ENCODE measurements around the gene ZNF287.
"Not testable (repeated sequence)": the region's sequence is repeated elsewhere in the genome, so short reads cannot be mapped to it uniquely, and the experiment has no call there.

The ZNF287 gene

DNA sequence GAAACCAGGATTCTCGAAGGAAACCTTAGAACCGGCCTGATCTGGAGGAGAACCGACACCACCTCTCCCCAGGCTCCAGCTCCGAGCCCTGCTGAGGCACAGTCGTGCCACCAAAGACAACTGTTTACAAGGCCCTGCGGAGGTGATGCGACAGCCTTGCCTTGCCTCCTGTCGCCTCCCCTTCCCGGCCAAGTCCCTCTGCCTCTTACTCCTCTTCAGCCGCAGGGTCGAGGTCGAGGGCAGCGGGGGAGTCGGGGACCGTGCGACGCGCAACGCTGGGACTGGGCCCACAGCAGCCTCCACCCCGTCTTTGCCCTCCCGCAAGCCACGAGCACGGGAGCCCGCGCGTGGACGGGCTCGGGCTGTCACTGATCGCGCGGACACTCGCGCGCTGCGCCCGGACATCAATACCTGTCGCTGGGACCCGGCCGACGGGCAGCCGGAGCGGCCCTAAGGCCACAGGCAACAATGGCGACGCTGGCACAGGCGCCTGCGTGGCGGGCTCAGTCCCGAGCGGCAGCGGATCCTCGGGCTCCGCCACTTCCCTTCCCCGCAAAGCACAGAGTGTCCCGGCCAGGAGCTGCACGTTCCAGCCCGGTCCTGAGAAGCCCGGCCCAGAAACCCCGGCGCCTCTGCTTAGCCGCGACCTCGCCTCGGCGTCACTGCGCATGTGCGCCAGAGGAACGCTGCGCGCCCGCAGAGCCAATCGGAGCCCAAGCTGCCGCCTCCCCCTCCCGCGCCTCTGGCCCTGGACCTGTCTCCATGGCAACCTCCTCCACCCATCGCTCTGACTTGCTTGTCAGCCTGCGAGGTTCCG, at the start of gene ZNF287:
TSS of gene ZNF287 (minus strand) at position 664 of the 817 bp plus-strand sequence. CDS start 1,473 bp downstream, outside the sequence.
- peak; percentile 89 for DNase-seq

DNA sequence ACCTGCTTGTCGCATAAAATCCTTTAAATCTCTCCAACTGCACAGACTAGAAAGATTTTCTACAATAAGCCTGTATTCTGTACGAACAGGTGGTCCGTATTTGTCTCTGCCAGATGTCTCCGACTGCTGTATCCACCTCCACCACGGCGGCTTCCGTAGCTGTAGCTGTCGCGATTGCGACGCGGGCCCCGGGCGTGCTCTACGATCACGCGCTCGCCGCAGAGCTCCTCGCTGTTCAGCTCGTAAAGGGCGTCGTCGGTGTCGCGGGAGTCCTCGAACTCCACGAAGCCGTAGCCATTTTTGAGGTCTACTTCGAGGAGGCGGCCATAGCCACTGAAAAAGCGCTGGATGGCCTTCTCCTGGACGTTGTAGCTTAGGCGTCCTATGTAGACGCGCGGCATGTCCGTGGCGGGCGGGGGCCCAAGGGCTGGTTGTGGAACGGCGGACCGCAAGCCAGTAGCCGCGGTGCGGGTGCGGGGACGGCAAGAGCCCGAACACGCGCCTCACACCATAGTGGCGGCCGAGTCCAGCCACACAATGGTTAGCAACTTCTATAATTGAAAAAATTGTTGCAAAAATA, 48.6 kb upstream of the ZNF287 start:
- no peak for DNase-seq

DNA sequence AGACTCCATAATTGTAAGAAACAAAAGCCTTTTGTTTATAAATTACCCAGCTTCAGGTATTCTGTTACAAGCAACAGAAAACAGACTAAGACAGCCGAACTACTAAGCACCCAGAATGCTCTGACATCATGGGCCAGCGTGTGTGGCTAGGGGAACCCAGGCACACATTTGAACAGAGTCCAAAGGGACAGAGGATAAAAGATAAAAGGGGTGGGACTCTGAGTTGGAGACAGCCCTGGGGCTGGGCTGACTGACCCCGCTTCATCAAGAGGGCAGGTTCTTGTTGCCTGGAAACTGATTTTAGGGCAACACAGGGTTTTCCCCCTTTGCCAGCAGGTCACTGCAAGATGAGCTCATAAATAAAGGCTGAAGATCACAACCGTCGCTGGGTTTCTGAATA, 30.5 kb upstream of the ZNF287 start:
- no peak for DNase-seq

DNA sequence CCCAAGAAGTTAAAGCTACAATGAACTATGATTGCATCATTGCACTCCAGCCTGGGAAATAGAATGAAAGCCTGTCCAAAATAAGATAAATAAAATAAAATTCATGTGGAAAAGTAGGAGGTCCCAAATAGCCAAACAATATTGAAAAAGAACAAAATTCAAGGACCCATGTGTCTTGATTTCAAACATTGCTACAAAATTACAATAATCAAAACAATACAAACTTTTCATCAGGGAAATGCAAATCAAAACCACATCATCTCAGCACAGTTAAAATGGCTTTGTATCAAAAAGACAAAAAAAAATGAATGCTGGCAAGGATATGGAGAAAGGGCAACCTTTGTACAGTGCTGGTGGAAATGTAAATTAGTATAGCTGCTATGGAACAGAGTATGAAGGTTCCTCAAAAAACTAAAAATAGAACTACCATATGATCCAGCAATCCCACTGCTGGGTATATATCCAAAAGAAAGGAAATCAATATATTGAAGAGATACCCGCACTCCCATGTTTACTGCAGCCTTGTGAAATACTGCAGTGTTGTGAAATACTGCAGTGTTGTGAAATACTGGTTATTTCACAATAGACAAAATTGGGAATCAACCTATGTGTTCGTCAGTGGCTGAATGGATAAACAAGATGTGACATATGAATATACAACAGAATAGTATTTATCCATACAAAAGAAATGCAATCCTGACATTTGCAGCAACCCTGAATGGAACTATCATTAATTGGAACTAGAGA, 24.5 kb upstream of the ZNF287 start:
- no peak for DNase-seq

DNA sequence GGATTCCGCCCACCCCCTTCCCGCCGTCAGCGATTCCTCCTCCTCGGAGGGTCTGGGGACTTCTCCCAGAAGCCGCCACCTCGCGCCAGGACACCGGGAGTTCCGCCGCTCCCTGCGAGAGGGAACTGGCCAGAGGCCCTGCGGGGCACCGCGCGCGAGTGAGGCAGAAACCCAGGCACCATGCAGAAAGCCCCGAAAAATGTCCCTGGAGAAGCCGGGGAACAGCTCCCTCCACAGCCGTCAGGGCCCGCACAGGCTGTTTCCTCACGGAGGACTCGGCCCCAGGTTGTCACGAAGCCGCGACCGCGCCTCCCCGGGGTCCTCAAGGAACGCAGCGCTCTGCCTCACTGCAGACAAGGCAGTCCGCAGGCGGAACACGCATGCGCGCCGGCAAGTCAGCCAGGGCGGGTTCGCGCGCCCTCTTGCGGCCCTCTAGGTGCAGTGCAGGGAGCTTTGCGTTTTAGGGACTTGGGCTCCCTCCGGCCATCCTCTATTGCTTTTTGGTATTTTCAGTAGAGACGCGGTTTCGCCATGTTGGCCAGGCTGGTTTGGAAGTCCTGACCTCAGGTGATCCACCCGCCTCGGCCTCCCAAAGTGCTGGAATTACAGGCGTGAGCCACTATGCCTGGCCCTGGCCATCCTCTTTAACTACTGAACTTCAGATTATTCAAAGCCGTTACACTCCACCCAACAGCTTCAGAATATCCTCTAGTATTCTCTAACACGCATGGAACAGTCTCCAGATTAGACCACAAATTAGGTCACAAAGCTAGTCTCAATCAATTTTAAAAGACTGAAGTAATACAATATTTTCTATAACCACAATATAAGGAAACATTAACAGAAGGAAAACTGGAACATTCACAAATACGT, 20.3 kb upstream of the ZNF287 start:
- DNase-seq: peak; percentile 88

DNA sequence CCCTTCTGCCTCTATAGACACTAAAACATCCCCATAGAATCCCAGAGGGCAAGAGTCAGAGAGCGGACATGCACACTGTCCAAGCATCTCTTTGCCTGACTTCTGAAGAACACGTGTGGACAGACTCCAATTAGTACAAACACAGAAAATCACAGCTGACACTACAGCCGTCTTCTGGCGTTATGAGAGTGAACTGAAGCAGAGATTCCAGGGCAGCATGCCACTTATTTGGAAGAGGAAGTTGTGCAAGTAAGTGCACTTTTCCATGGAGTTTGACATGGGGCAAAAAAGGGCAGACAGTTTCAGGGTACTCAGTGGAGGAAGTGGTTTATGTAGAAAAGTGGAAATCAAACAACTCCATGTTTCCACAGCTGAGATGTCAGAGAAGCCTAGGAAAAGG, 16.8 kb upstream of the ZNF287 start:
- no peak for DNase-seq

DNA sequence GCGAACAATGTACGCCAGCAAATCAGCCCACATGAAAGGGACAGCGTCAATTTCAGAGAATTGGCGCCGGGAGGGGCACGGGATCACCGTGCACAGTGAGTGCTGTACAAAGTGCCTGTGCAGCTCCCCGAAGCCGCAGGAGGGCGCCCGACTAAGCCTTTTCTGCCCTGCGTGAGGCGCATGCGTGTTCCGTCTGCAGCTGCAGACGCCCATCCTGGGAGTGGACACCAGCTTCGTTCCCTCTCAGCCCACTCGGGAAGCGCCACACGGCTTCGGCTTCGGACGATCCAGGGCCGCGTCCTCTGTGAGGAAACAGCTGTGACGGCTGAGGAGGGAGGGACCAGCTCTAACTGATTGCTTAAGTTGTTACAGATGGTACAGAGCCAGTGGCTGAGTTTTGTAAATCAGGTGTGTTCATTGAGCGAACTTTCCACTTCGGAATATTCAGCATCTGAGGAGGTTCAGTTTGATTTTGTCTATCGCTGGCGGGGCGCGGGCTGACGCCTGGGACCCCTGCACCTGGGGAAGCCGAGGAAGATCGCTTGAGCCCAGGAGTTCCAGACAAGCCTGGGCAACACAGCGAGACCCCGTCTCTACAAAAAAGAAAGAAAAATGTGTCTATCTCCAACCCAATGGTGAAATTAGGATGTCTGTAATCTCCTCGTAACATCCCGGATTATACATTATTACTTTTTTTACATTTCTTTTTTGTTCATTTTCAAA, 15.4 kb upstream of the ZNF287 start:
- DNase-seq: peak; percentile 91

DNA sequence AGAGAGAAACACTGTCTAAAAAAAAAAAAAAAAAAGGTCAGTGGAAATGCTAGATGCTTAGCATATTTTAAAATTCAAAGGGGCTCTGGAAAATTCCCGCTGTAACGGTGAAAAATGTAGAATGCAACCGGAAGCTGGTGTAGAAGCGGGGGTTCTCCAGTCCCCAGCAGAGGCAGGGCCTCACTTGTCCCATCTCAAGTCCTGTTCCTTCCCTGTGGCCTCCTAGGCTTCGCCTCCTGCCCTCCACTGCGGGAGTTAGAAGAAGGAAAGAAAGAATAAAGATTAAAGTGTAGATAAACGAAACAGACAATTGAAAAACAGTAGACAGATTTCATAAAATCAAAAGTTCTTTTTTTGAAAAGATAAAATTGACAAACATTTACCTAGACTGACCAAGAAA, 14.8 kb upstream of the ZNF287 start:
- DNase-seq: no peak

DNA sequence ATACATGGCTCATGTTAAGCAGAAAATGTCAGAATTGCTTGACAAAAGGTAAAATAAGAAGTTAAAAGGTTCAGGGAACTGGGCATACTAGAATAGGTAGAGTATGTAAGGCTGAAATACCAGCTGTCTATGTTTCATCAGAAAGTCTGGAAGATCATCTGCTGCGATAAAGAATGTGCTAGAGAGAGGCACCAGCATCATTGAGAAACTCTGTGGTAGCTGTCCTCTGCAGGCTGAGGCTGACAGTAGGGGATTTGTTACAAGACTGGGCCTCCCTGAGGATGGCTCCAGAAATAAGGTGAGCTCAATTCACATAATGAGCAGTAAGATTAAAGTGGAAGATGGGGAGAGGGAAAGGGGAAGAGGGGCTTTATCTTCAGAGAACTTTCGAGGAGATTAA, 4.5 kb upstream of the ZNF287 start:
- DNase-seq: no peak

DNA sequence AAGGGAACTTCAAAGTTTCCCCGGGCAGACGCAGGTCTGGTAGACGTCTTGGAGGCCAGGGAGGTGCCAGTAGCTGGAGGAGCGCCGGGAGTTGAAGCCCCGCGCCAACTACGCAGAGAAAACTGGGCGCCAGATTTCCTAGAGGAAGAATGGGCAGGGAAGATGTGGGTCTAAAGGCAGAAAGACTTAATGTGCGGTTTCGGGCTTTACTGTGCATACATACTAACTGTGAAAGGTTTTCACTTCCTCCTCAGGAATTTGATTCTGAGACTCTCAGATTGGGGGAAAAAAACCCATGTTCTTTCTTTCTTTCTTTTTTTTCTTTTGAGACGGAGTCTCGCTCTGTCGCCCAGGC, 331 bp upstream of the ZNF287 start:
- DNase-seq: no peak

DNA sequence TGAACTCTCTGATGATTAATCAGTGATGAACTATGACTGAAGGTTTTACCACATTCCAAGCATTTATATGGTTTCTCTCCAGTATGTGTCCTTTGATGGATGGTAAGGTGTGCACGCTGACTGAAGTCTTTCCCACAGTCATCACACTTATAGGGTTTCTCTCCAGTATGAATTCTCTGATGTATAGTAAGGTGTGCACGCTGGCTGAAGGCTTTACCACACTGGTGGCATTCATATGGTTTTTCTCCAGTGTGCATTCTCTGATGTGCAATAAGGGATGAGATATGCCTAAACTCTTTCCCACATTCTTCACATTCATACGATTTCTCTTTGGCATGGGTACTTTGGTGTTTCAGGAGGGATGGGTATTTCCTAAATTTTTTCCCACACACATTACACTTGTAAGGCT, 16.4 kb downstream of the ZNF287 start:
- no peak for DNase-seq

DNA sequence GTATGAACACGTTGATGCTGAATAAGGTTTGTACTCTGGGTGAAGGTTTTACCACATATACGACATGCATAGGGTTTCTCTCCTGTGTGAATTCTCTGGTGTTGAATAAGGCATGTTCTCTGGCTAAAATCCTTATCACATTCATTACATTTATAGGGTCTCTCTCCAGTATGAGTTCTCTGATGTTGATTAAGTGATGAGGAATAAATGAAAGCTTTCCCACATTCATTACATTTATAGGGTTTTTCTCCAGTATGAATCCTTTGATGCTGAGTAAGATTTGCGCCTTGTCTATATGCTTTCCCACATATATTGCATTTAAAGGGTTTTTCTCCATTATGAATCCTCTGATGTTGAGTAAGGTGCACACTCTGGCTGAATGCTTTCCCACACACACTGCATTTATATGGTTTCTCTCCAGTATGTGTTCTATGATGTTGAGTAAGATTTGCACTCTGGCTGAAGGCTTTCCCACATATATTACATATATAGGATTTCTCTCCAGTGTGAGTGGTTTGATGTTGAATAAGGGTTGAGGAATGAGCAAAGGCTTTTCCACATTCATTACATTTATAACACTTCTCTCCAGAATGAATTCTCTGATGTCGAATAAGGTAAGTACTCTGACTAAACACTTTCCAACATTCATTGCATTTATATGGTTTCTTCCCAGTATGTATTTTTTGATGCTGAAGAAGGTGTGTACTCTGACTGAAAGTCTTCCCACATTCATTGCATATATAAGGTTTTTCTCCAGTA, 16.9 kb downstream of the ZNF287 start:
- no peak for DNase-seq

DNA sequence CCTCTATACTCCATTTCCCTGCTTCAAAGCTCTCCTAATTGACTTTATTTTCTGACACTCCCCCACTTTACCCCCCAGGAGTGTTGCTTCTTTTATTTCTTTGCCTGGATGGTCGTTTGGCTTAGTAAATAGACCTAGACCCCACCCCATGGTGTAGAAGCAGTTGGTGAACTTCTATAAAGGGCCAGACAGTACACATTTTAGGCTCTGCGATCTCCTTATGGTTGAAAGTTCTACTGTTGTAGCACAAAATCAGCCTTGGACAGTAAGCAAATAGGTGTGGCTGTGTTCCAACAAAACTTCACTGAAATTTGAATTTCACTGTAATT, 31.9 kb downstream of the ZNF287 start:
- DNase-seq: no peak

DNA sequence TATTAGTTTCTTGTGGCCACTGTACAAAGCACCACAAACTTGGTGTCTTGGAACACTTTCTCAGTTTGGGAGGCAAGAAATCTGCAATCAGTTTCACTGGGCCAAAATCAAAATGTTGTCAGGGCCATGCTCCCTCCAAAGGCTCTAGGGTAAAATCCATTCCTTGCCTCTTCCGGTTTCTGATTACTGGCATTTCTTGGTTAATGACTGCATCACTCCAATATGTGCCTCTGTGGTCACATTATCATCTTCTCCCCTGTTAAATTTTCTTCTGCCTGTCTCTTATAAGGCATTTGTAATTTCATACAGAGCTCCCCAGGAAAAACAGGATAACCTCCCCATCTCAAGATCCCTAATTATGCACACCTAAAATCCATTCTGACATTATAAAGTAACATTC, 34.8 kb downstream of the ZNF287 start:
- peak; percentile 41 for DNase-seq

DNA sequence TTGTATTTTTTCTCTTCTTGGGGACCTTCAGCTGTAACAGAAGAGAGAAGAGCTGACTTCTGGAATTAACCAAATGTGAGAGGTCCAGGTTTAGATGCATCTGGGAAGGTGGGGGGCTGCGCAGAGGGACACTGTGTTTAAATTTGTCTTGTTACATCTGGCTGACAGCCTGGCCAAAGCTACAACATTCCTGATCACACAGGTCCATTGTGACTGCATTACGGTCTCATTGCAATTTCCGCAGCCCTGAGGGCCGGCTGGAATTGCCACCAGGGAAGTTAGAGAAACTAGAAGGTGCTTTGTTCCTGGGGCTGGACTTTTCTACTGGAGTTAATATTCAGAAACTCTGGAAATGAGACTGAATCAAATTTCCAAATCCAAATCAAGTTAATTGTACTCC, 39.1 kb downstream of the ZNF287 start:
- no peak for DNase-seq

DNA sequence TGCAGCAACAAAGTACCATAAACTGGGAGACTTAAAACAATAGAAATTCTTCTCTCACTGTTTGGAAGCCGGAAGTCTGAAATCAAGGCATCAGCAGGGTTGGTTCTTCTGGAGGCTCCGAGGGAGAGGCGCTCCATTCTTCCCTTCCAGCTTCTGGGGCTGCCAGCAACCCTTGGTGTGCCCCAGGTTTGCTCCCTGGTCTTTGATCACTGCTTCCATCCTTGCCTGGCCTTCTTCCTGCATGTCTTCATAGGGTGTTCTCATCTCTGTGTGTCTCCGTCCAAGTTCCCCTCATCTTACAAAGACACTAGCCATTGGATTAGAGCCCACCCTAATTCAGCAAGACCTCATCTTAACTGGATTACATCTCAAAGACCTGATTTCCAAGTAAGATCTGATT, 41.7 kb downstream of the ZNF287 start:
- DNase-seq: no peak

DNA sequence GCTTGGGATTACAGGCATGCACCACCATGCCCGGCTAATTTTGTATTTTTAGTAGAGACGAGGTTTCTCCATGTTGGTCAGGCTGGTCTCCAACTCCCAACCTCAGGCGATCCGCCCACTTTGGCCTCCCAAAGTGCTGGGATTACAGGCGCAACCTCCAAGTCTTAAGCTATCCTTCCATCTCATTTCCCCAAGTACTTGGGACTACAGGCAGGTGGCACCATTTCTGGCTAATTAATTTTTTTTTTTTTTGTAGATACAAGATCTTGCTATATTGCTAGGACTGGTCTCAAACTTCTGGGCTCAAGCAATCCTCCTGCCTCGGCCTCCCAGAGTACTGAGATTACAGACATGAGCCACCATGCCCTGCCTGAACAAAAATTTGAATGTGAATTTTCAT, 43.4 kb downstream of the ZNF287 start:
- not testable (repeated sequence) for DNase-seq

DNA sequence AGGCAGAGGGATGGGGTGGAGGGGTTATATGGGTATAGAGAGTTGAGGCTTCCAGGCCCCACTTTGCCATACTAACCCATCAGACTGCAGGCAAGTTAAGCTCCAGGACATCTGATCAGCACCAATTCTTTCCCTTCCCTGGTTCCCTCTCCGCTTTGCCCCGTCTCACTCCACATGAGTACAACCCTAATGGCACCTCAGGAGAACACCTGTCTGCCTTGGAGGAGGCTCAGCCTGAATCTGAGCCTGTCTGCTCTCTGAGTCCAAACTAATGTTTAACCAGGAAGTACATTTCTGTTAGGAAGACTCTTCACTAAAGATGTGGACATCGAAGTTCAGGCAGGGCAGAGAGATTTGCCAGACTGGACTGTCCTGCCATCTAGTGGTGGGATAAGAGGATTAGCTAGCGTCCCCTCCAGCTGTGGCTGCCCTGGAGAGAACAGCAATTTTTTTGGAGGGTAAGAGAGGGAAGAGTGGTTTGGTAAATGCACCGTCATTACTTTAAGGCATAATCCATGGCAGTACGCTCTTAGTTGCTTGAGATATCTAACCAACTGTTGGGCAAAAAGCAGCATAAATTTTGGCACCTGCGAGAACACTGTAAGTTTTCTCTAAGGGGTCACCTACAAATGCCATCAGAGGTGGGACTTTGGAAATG, 47.8 kb downstream of the ZNF287 start:
- peak; percentile 88 for DNase-seq

DNA sequence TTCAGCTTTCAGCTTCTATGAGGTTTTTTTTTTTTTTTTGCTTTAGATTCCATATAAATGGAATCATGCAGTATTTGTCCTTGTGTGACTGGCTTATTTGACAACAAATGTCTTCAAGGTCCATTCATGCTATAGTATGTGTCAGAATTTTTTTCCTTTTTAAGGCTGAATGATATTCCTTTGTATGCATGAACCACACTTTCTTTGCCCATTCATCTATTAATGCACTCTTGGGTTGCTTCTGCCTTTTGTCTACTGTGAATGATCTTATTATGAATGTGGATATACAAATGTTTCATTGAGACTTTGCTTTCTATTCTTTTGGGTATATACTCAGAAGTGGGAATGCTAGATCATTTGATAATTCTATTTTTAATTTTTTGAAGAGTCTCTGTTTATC, 50.0 kb downstream of the ZNF287 start:
- no peak for DNase-seq

DNA sequence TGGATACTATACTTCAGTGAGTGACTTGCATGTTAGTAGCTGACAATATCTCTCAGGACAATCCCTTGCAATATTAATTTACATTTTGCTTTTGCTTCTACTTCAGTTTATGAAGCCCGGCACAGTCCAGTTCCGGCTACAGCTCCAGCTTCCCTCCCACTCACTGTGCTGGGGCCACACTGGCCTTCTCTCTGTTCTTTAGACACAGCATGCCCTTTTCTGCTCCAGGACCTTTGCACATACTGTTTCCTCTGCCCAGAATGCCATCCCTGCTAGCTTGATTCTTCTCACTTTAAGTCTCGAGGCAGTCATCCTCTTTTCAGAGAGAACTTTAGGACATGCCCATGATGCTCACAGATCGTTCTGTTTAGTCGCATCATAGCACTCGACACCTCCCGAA, 51.5 kb downstream of the ZNF287 start:
- no peak for DNase-seq

DNA sequence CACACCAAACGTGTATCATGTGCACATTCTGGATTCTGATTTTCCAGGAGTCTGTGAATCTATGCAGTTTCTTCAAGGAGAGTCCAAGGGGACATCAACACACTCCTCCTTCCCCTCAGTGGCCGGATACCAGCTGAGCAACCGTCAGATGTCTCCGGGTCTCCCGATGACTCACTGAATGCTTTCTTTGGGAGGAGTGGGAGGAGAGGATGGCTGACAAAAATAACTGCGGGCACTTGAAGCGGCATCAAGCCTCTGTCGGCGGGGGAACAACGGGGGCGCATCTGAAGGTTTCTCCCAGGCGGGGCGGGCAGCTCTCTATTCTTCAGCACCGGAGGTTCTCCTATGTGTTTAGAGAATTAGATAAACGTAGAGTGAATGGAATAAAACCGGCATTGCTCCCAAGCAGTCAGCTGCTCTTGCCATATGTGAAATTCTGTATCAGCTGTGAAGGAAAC, 52.4 kb downstream of the ZNF287 start:
- peak; percentile 84 for DNase-seq

All from EL (cell line).